Subcutaneous adipose tissue (tissue), 4 donors: ENCODE data around the gene THOC7. TPM values are rescaled to one million over a fixed set of nuclear protein-coding genes. Genes with fewer than 3 reads are reported as not detected.

Source experiments
- total RNA-seq, 4 donors: library from RNA; depleted of rRNA; stranded (reverse); fragments of >200 nt; gene quantifications; one replicate each; pipeline ENCODE4 v1.1.0, GENCODE V29; 2016
- TF ChIP-seq, protein P1 (sequence below): fragments of 450-650 bp; IDR thresholded peaks from one replicate; pipeline ENCODE4 v1.5.1; 2016; ENCODE audit warnings: low read depth, mild to moderate bottlenecking, control low read depth, antibody characterized with exemption, moderate library complexity

The THOC7 gene
- total RNA-seq, 4 donors from 2014 or later, result 32.0 to 113 (median 49.6) TPM

DNA sequence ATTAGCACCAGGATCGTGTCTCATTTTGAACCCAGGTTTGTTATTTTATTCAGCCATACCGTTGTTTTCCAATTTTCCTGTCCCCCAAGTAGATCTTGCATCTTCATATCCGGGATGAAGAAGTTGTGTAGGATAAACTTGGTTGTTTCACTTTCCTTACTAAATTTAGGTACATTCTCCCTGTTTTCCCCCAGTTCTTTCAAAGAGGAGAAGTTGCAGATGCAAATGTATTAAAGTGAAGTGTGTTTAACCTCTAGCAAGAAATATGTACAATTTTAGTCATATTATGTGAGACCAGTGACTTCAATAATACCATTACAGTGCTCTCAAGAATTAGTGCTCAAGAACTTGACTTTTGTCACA, 1.3 kb upstream of the THOC7 start:
- TF ChIP-seq, protein P1, sequence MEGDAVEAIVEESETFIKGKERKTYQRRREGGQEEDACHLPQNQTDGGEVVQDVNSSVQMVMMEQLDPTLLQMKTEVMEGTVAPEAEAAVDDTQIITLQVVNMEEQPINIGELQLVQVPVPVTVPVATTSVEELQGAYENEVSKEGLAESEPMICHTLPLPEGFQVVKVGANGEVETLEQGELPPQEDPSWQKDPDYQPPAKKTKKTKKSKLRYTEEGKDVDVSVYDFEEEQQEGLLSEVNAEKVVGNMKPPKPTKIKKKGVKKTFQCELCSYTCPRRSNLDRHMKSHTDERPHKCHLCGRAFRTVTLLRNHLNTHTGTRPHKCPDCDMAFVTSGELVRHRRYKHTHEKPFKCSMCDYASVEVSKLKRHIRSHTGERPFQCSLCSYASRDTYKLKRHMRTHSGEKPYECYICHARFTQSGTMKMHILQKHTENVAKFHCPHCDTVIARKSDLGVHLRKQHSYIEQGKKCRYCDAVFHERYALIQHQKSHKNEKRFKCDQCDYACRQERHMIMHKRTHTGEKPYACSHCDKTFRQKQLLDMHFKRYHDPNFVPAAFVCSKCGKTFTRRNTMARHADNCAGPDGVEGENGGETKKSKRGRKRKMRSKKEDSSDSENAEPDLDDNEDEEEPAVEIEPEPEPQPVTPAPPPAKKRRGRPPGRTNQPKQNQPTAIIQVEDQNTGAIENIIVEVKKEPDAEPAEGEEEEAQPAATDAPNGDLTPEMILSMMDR, result no peak

DNA sequence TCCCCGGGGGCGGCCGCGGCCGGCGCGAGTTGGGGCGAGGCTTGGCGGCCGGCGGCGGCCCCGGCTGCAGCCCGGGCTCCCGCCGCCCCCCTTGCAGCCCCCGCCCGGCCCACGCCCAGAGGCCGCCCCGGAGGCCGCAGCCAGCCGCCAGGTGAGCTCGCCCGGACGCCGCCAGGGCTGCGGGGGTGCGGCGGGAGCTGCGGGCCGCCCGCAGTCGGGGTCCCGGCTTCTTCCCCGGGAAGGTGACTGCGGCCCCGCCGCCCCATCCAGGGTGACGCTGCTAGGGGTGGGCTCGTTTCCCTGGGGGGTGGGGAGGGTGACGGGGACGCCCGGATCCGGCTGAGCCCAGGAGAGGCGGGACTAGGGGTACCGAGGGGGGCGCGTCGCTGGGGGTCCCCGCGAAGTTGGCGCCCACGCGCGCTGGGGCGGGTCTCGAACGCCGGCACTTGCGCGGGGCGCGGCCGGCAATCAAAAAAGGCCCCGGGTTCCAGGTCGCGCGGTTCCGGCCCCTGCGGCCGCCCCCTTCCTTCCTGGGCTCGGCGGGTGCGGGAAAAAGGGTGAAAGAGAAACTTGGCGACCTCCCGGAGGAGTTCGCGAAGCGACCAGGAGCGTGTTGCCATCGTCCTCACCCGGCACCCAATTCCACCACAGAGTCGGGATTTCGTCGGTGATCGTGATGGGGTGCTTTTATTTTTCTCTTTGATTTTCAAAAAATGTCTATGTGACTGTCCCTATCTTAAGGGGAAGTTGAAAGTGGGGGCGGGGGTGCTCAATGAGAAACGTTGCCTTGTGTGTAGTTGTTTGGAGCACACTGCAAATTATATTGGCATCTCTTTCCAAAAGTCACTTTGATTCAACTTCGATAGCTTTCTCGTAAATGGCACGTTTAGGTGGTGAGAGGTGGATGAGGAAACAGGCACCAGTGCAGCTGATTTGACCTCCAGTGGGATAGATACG, 681 bp upstream of the THOC7 start:
- TF ChIP-seq, protein P1, result no peak

DNA sequence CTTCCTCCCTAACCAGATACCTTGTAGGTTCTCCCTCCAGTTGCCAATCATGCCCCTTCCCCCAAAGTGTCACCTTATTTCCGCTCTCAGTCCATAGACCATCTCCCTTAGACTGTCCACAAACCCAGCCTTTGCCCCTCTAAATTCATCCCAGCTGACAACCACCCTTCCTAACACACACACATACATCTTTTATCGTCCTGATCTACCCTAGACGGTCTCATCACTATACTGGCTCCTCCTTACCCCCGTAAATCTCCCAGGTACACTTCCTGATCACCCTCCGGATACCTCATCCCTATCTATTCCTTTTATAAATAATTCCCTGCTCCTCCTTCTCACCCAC, 828 bp downstream of the THOC7 start:
- TF ChIP-seq, protein P1, result no peak

DNA sequence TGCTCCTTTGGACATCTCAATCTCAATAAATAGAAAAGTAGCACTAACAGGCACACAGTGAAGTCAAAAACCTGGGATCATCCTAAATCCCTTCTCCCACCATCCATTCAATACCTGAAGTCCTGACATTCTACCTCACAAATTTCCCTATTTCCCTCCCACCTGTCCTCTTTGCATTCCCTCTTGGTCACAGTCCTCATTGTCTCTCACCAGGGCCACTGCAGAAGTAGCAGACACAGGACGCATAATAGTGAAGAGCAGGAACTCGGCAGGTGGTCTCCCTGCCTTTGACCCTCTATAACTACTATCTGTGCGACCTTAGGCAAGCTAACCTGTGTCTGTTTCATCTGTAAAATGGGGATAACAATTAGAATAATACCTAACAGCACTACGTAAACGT, 2.3 kb downstream of the THOC7 start:
- TF ChIP-seq, protein P1, result no peak

DNA sequence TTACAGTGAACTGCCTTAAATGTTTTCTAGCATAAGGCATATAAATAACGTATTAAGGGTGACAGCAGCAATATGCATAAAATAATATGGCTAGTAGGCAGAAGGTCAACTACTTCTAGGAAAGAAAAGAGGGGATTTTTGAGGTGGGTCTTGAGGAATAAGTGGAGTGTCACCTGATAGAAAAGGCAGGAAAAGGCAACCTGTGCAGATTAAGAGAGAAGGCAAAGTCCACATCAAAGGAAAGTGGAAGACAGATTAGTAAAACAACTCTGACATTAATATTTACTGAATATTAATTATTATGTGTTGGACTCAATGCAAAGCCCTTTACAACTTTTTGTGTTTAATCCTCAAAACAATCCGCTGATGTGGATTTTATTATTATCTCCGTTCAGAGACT, 2.8 kb downstream of the THOC7 start:
- TF ChIP-seq, protein P1, result no peak

DNA sequence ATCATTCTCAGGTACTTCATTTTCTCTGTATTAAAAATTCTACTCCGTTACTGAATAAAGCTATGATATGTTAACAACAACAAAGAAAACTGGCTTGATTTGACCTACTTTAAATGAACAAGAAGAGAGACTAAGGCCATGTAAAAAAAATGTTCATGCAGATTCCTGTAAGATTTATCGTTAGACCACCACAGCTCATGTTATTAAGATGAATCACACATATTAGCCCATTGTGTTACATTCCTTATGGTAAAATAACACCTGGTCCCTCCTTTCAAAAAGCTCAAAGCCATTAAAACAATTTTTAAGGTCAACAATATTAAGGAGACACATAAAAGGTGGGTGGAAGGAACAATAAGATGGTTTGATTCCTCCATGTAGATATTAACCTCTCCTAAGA, 6.3 kb downstream of the THOC7 start:
- TF ChIP-seq, protein P1, result no peak

DNA sequence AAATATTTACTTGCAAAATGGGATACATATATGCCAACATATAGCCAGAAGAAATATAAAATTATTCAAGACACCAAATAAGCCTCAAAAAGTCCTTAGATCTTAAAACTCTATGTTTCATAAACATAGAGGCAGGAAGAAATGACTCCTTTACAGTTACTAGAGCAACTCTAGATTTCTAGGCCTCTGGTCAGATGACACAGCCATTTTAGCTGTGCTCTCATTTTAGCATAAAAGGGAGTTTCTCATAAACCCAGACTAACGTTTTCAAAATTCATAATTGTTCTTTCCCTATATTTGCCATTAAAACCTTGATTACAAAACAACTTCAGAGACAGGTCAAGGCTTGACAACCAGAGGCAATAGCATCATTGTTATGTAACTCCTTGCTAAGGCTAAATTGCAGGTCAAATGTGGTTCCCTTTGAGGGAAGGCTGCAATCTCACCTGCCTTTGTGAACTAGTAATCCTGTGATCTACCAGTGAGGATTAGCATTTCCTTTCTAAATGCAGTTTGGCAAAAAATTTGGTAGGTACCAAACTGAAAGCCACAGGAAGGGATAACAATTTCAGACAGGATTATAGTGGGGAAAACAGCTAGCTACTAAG, 8.2 kb downstream of the THOC7 start:
- TF ChIP-seq, protein P1, result no peak
